ENCODE measurements around the gene RAD51D.
A peak's percentile ranks its signal among the peaks of the same experiment; 100 is the strongest.
"Not testable (repeated sequence)": the region's sequence is repeated elsewhere in the genome, so short reads cannot be mapped to it uniquely, and the experiment has no call there.

Gene RAD51D

DNA sequence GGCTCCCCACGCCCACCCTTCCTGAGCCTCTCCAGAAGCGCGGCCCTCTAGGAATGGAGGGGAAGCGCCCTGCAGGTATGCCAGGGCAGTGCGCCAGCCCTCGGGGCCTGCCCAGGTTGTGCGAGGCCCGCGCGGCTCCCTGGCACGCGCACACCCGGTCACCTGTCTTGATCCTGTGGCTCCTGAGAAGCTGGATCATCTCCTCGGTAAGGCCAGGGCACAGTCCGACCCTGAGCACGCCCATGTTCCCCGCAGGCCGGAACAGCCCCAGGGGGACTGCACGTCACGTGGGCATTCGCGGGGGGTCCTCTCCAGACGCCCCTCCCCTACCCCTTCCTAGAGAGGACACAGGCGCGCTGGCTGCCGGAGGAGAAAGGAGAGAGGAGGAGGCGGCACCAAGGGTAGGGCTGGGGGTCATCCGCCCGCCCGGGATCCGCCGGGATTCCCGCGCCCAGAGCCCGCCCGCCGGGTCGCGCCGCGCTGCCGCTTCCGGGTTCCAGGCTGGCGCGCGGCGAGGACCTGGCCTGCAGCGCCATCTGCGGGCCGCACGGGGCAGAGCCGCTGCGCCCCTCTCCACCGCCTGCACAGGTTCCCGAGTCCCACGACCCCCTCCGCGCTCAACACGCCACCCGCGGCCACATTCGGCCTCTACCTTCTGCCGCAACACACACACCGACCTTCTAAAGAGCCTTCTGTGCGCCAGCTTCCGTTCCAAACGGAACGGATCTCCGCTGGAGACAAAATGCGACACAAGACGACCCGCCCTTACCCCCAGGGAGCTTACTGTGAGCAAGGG lies at the start of gene RAD51D:
Gene RAD51D (minus strand): TSS at position 491 of the 796 bp plus-strand sequence. CDS start 247 bp downstream, at position 244.
- DNase-seq (ENCODE audit: low spot score): peak; percentile 76

DNA sequence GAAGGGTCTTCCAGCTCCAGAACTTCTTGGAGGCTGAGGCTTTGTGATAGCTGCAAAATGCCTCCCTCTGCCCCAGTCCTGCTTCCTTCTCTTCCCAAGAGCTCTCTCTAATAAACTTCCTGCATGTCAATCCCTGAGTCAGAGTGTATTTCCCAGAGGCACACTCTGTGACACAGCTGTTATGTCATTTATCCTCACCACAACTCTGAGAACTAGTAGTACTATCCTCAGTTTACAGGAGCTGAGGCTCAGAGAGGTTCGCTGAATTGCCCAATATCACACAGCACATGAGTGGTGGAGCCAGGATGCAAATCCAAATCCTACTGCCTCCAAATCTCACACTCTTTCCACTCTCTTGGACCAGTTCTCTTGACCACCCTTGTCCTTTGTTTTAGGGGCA lies 48.0 kb upstream of the RAD51D start:
- DNase-seq (ENCODE audit: low spot score): no peak

- DNase-seq (ENCODE audit: low spot score): no peak
Observed at GRCh38 chr17:35167046-35167445, 47.4 kb upstream of the RAD51D start.

DNA sequence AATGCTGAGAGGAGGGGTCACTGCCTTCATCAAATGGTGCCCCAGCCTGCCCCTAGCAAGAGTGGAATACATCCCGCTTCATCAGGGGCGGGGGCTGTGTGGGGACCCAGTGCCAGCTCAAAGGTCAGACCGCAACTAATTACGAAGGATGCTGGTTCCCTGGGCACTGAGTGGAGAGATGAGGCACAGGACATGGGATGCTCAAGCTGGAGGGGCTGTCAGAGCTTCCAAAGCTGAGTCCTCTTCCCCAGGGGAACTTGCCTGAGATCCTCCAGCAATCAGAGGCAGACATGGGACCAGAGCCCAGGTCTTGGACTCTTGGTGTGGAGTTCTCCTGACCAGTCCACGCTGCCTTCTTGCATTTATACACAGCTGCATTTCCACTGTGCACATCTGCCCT lies 46.9 kb upstream of the RAD51D start:
- no peak for DNase-seq (ENCODE audit: low spot score)

- DNase-seq (ENCODE audit: low spot score): no peak
Observed at GRCh38 chr17:35164716-35165115, 45.1 kb upstream of the RAD51D start.

DNA sequence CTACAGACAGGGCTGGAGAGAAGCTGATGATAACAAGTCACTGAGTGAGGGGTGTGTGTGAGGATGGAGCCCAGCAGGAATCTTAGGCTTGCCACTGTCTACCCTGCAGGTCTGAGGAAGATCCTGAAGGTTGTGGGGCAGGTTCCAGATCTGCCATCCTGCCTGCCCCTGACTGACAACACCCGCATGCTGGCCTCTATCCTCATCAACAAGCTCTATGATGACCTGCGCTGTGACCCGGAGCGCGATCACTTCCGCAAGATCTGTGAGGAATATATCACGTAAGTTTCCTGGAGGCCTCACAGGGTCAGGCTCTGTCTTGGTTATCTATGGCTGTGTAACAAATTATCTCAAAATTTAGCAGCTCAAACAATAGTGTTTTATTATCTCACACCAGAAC lies 44.2 kb upstream of the RAD51D start:
- DNase-seq (ENCODE audit: low spot score): no peak

DNA sequence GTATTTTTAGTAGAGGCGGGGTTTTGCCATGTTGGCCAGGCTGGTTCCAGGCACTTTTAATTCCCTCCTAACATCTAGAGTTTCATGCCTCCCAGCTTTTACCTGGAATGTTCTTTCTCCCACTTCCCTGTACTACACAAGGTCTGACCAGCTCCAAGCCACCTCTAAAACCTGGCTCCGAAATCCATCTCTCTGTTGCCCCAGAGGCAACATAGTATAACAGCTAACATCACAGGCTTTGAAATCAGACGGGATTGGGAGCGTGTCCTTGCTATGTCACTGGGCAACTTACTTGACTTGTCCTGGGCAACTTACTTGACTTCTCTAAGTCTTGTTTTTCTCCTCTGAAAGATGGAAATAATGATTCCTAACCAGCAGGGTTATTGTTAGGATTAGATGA lies 43.1 kb upstream of the RAD51D start:
- no peak for DNase-seq (ENCODE audit: low spot score)

DNA sequence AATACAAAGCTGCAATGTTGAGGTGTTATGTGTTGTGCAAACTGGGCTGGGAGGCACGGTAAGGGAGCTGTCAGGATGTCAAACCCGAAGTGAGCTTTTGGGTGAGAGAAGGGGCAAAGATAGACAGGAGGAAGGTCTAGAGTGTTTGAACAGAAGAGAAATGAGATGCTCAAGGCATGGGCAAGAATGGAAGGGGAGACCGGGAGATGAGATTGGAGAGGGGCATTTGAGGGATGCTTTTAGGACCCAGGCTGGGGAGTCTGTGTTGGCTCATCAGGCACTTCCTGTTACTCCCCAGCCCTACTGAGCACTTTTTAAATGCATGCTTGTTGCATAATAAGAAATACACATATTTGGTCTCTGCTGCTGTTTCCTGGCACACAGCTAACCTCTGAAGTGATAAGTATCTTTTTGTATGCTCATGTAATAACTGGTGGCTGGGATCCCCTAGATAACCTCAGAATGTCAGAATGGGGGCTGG lies 41.7 kb upstream of the RAD51D start:
- peak; percentile 57 for DNase-seq (ENCODE audit: low spot score)

GRCh38 chr17:35160354-35161201 lies 40.9 kb upstream of the RAD51D start:
- peak; percentile 57 for DNase-seq (ENCODE audit: low spot score)

GRCh38 chr17:35159940-35160339 lies 40.3 kb upstream of the RAD51D start:
- DNase-seq (ENCODE audit: low spot score): no peak

- no peak for DNase-seq (ENCODE audit: low spot score)
Observed at GRCh38 chr17:35155246-35155645, 35.6 kb upstream of the RAD51D start.

DNA sequence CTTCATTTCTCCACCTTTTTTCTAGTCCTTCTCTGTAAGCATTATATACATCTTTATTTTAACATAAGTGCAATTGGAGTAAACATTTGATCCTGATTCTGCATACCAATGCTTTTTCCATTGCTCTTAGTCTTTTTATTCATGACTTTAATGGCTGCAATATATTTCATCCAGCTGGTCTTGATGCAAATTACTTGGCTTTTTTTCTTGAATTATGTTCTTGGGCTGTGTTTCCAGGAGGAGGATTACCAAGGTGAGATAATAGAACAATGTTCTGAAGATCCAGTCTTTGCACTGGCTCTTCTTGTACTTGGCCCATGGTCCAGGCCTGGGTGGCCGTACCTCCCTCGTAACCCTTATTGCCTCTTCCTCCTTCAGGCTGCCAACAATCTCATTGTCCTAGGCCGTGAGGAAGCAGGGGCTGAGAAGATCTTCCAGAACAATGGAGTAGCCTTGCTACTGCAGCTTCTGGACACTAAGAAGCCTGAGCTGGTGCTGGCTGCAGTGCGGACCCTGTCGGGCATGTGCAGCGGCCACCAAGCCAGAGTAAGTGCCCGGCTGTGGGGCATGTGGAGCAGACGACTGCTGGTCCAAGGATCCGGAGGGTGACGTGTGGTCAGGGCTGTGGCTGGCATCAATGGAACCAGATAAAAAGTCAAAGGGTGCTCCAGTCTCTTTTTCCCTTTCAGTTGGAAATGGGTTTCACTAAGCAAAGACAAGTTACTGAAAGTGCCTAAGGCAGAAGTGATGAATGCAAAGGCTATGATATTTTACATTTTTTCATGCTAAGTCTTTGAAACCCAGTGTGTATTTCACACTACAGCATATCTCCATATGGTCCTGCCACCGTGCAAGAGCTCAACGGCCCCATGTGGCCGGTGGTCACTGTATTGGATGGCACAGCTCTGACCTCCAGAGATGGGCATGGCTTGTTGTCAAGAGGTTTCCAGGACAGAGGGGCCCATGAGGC lies 34.8 kb upstream of the RAD51D start:
- no peak for DNase-seq (ENCODE audit: low spot score)

- no peak for DNase-seq (ENCODE audit: low spot score)
Observed at GRCh38 chr17:35152421-35153140, 32.9 kb upstream of the RAD51D start.

DNA sequence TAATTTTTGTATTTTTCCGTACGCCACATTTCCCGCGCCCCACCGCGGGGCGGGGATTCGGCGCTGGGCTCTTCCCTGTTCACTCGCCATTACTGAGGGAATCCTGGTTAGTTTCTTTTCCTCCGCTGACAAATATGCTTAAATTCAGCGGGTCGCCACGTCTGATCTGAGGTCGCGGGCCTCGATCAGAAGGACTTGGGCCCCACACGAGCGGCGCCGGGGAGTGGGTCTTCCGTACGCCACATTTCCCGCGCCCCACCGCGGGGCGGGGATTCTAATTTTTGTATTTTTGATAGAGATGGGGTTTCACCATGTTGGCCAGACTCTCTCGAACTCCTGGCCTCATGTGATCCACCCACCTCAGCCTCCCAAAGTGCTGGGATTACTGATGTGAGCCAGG lies 31.4 kb upstream of the RAD51D start:
- not testable (repeated sequence) for DNase-seq (ENCODE audit: low spot score)

DNA sequence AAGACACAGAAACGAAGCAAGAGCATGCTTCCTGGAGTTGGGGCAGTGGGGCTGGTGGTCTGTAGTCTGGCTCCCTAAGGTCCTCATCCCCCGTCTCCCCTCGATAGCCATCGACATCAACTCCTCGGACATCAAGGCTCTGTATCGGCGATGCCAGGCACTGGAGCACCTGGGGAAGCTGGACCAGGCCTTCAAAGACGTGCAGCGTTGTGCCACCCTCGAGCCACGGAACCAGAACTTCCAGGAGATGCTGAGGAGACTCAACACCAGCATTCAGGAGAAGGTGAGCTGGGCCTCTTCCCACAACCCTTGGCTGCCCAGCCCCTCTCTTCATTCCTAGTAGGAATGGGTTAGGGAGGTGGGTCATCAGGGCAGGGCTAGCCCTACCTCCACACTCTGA lies 30.3 kb upstream of the RAD51D start:
- no peak for DNase-seq (ENCODE audit: low spot score)

- no peak for DNase-seq (ENCODE audit: low spot score)
Observed at GRCh38 chr17:35148144-35148543, 28.5 kb upstream of the RAD51D start.

- DNase-seq (ENCODE audit: low spot score): no peak
Observed at GRCh38 chr17:35147375-35147905, 27.8 kb upstream of the RAD51D start, which contains the start of gene UNC45B. UNC45B (plus strand) TSS chr17:35147817; CDS start chr17:35148264, 447 bp downstream.

DNA sequence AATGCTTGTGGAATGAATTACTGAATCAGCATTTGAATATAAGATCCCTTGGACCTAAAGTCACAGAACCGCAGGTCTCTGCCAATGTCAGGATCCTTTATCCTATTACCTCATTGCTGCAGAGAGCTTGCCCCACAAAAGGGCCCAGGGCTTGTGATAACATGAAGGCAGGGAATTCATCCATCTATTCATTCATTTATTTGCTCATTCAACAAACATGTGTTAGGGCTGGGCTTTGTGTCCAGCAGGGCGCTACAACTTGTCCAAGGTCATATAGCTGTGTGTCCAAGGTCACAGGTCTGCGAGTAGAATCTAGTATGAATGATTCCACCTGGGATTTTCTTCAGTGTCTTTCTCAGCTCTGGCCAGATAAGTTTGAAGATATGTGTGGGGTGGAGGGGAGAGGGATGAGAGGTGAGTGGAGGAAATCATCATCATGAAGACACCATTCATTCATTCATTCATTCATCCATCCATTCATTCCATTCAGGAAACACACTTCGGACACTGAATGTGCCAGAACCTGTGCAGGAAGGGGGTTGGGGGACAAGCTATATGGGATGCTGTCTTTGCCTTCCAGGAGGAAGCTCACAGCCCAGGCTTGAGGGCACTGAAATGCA lies 26.7 kb upstream of the RAD51D start:
- no peak for DNase-seq (ENCODE audit: low spot score)

GRCh38 chr17:35144840-35145239 lies 25.2 kb upstream of the RAD51D start:
- DNase-seq (ENCODE audit: low spot score): no peak

DNA sequence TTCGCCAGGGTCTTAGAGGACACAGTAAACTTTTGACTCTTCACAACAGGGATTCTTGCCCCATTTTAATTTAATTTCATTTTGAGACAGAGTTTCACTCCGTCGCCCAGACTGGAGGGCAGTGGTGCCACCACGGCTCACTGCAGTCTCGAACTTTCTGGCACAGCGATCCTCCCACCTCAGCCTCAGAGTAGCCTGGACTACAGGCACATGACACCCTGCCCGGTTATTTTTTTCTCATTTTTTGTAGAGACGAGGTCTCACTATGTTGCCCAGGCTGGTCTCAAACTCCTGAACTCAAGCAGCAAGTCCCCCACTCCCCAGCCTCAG lies 22.8 kb upstream of the RAD51D start:
- no peak for DNase-seq (ENCODE audit: low spot score)

Data from CD4-positive, alpha-beta T cell treated with Interleukin-6 at 100 ng/mL for 8 hours (primary cell).